Naive thymus-derived CD4-positive, alpha-beta T cell (primary cell): ENCODE measurements around the gene EPS8L2. TPM values are rescaled to one million over a fixed set of nuclear protein-coding genes. Genes with fewer than 3 reads are reported as not detected.
A peak's percentile ranks its signal among the peaks of the same experiment; 100 is the strongest.

Experiments
- ATAC-seq: fragments of 150-1000 bp; cut with Tn5 transposase; 2 replicates; pipeline ENCODE4 v1.10.0; 2021; ENCODE audit warnings: mild to moderate bottlenecking, moderate library complexity
- CTCF ChIA-PET: fragments of 350-600 bp; sonication (Branson Sonifier 250); formaldehyde crosslinking; loops from one replicate; lab custom pipeline; 2021; ENCODE audit warnings: antibody characterized with exemption; lab: Charles Lee
- POLR2A ChIA-PET: fragments of 350-600 bp; sonication (Branson Sonifier 250); formaldehyde crosslinking; loops from one replicate; lab custom pipeline; 2021; ENCODE audit warnings: antibody characterized with exemption, inconsistent platforms; lab: Charles Lee
- DNase-seq, 9 donors: peaks; one replicate each; pipeline versions ENCODE4 v3.0.0 to v3.0.0-alpha.2; 2020 to 2022; ENCODE audit warnings: mixed read lengths in 1 of 9
- H3K27ac ChIP-seq: one replicate; pipeline ENCODE4 v1.7.0; 2013; ENCODE audit warnings: mild to moderate bottlenecking, low read depth, low read length, moderate library complexity
- H3K27me3 ChIP-seq, 2 donors: one replicate each; pipeline ENCODE4 v1.7.0; 2013; ENCODE audit warnings: low read length in 2 of 2, mild to moderate bottlenecking in 2 of 2, moderate library complexity in 2 of 2; ENCODE audit not compliant: control insufficient read depth in 2 of 2, insufficient read depth in 2 of 2
- H3K36me3 ChIP-seq, 3 experiments: 1 replicate in 2 of 3; 2 replicates in 1 of 3; pipeline ENCODE4 v1.7.0; 2013; ENCODE audit warnings: low read length in 3 of 3, mild to moderate bottlenecking in 3 of 3, moderate library complexity in 1 of 3; ENCODE audit not compliant: insufficient read depth in 3 of 3, control insufficient read depth in 2 of 3
- H3K4me1 ChIP-seq, 2 donors: one replicate each; pipeline ENCODE4 v1.7.0; 2013; ENCODE audit warnings: low read length in 2 of 2, mild to moderate bottlenecking in 2 of 2, moderate library complexity in 1 of 2; ENCODE audit not compliant: control insufficient read depth in 2 of 2, insufficient read depth in 2 of 2
- H3K4me3 ChIP-seq: 2 replicates; pipeline ENCODE4 v1.7.0; 2013; ENCODE audit warnings: mild to moderate bottlenecking, low read length
- H3K9me3 ChIP-seq, 3 experiments: 1 replicate in 2 of 3; 2 replicates in 1 of 3; pipeline ENCODE4 v1.7.0; 2013; ENCODE audit warnings: low read length in 3 of 3; ENCODE audit not compliant: control insufficient read depth in 2 of 3
- H3K27ac Mint-ChIP-seq, 9 donors: one replicate each; pipeline ENCODE4 v1.8.0; 2020 to 2022; ENCODE audit warnings: mixed read lengths in 9 of 9, mild to moderate bottlenecking in 8 of 9, moderate library complexity in 5 of 9, inconsistent platforms in 2 of 9
- H3K27me3 Mint-ChIP-seq, 5 donors: one replicate each; pipeline ENCODE4 v1.8.0; 2021 to 2022; ENCODE audit warnings: mixed read lengths in 5 of 5, mild to moderate bottlenecking in 1 of 5
- H3K36me3 Mint-ChIP-seq, 5 donors: one replicate each; pipeline ENCODE4 v1.8.0; 2020 to 2022; ENCODE audit warnings: mixed read lengths in 5 of 5, mild to moderate bottlenecking in 3 of 5, inconsistent platforms in 1 of 5
- H3K4me1 Mint-ChIP-seq, 7 donors: one replicate each; pipeline ENCODE4 v1.8.0; 2020 to 2022; ENCODE audit warnings: mixed read lengths in 7 of 7, mild to moderate bottlenecking in 3 of 7, inconsistent platforms in 1 of 7
- H3K4me3 Mint-ChIP-seq, 10 donors: one replicate each; pipeline ENCODE4 v1.8.0; 2020 to 2022; ENCODE audit warnings: mild to moderate bottlenecking in 10 of 10, mixed read lengths in 10 of 10, moderate library complexity in 6 of 10, inconsistent platforms in 2 of 10
- H3K9me3 Mint-ChIP-seq, 11 donors: one replicate each; pipeline ENCODE4 v1.8.0; 2020 to 2022; ENCODE audit warnings: mixed read lengths in 11 of 11, mild to moderate bottlenecking in 4 of 11, inconsistent platforms in 1 of 11, moderate library complexity in 1 of 11
- intact Hi-C, 2 donors: fragments of 100-400 bp; cut with micrococcal nuclease; formaldehyde crosslinking; loops; one replicate each; pipeline ENCODE4 v1.15.1; 2023
- polyA plus RNA-seq, 2 donors: library from polyadenylated mRNA; unstranded; fragments of 300-500 nt; fragmentation: Illumina TruSeq; gene quantifications; one replicate each; pipeline ENCODE4 v1.2.3, GENCODE V29; 2021
- total RNA-seq, 6 experiments: library from RNA in 5 of 6; stranded (reverse) in 5 of 6; gene quantifications; 1 replicate in 5 of 6; 2 replicates in 1 of 6; pipeline ENCODE4 v1.2.3 and lab custom pipeline; 2021 to 2026

EPS8L2 gene
- total and polyA plus RNA-seq, 7 experiments from 2014 or later = 4.5 to 16.6 (median 7.4) TPM

DNA sequence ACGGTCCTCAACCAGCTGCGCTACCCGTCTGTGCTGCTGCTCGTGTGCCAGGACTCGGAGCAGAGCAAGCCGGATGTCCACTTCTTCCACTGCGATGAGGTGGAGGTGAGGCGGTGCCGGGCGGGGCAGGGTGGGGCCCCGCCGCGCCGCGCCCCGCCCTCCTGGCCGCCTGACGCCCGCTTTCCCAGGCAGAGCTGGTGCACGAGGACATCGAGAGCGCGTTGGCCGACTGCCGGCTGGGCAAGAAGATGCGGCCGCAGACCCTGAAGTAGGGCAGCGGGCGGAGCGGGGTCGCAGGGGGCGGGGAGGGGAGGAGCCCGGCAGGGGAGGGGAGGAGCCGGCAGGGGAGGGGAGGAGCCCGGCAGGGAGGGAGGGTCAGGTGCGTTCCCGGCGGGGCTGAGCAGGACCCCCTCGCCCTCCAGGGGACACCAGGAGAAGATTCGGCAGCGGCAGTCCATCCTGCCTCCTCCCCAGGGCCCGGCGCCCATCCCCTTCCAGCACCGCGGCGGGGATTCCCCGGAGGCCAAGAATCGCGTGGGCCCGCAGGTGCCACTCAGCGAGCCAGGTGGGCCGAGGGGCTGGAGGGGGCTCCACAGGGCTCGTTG, 14.7 kb downstream of the EPS8L2 start:
- peak overlapping the region in 5 of 10 donors; percentile 29 to 79 (median 52) for H3K4me3 Mint-ChIP-seq
- H3K27ac Mint-ChIP-seq = no peak overlapping the region
- ATAC-seq (peak; percentile 78), DNase-seq (peak in 3 of 9 donors; percentile 33 to 64 (median 42))
- peaks cover 8 to 21% of the 10 kb centered on the region in 2 donors for H3K4me1 ChIP-seq
- ChIA-PET CTCF (interaction anchor here (1.0 to 4.3 kb wide), 6 partner anchors 29 to 166 kb away, joined by 3 to 41 read pairs (median 5); no protein-coding TSS in a partner anchor), POLR2A (interaction anchor here (0.5 to 7.7 kb wide), 7 partner anchors 15 to 165 kb away, joined by 3 to 68 read pairs (median 3); partner anchors contain the start of genes DEAF1, LMNTD2, TALDO1 and TMEM80)
- peaks cover 6 to 15% (median 10%) of the 10 kb centered on the region in 7 donors for H3K4me1 Mint-ChIP-seq
- no peaks in the 10 kb centered on the region for H3K27me3 ChIP-seq
- H3K9me3 ChIP-seq = no peaks in the 10 kb centered on the region
- H3K27me3 Mint-ChIP-seq = peaks cover 0 to 43% (median 23%) of the 10 kb centered on the region in 5 donors
- peaks cover 0 to 5% (median 0%) of the 10 kb centered on the region in 11 donors for H3K9me3 Mint-ChIP-seq
- no peaks in the 10 kb centered on the region for H3K36me3 Mint-ChIP-seq
- intact Hi-C loops = loop anchor here (5.0 to 10.0 kb wide), 3 partner anchors 183 to 313 kb away; partner anchors contain the start of genes HRAS (in 1 of the 2), LRRC56 (in 1 of the 2) and PTDSS2 (in 1 of the 2)
- H3K4me3 ChIP-seq = no peak overlapping the region
- H3K36me3 ChIP-seq = no peaks in the 10 kb centered on the region
- H3K27ac ChIP-seq = no peak overlapping the region

DNA sequence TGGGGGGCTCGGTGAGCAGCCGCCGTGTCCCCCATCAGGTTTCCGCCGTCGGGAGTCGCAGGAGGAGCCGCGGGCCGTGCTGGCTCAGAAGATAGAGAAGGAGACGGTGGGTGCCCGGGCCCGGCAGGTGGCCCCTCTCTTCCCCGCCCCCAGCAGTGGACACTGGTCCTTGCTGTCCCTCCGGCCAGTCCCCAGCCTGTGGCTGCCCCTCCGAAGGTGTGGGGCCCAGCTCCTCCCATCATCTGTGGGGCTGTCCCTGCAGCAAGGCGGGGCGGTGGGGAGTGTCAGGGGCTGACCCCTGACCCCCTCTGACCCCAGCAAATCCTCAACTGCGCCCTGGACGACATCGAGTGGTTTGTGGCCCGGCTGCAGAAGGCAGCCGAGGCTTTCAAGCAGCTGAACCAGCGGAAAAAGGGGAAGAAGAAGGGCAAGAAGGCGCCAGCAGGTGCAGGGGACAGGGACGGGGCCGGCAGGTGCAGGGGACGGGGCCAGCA, 15.3 kb downstream of the EPS8L2 start:
- Mint-ChIP-seq H3K27ac (peak overlapping the region in 1 of 9 donors; percentile 54), H3K4me3 (peak overlapping the region in 8 of 10 donors; percentile 36 to 79 (median 62)), H3K27me3 (peaks cover 0 to 41% (median 22%) of the 10 kb centered on the region in 5 donors), H3K4me1 (peaks cover 6 to 15% (median 10%) of the 10 kb centered on the region in 7 donors), H3K36me3 (no peaks in the 10 kb centered on the region), H3K9me3 (peaks cover 0 to 4% (median 0%) of the 10 kb centered on the region in 11 donors)
- ATAC-seq (no peak), DNase-seq (no peak)
- Histone ChIP-seq H3K4me1 (peaks cover 8 to 21% of the 10 kb centered on the region in 2 donors), H3K4me3 (no peak overlapping the region), H3K36me3 (no peaks in the 10 kb centered on the region), H3K27ac (no peak overlapping the region), H3K9me3 (no peaks in the 10 kb centered on the region), H3K27me3 (no peaks in the 10 kb centered on the region)
- intact Hi-C loops = loop anchor here (5.0 to 10.0 kb wide), 3 partner anchors 184 to 314 kb away; partner anchors contain the start of genes HRAS (in 1 of the 2), LRRC56 (in 1 of the 2) and PTDSS2 (in 1 of the 2)
- ChIA-PET POLR2A (interaction anchor here (0.8 to 7.7 kb wide), 10 partner anchors 16 to 185 kb away, joined by 3 to 68 read pairs (median 3); partner anchors contain the start of genes DEAF1, LMNTD2, TALDO1 and TMEM80), CTCF (interaction anchor here (1.0 to 4.3 kb wide), 7 partner anchors 30 to 166 kb away, joined by 3 to 41 read pairs (median 5); no protein-coding TSS in a partner anchor)

DNA sequence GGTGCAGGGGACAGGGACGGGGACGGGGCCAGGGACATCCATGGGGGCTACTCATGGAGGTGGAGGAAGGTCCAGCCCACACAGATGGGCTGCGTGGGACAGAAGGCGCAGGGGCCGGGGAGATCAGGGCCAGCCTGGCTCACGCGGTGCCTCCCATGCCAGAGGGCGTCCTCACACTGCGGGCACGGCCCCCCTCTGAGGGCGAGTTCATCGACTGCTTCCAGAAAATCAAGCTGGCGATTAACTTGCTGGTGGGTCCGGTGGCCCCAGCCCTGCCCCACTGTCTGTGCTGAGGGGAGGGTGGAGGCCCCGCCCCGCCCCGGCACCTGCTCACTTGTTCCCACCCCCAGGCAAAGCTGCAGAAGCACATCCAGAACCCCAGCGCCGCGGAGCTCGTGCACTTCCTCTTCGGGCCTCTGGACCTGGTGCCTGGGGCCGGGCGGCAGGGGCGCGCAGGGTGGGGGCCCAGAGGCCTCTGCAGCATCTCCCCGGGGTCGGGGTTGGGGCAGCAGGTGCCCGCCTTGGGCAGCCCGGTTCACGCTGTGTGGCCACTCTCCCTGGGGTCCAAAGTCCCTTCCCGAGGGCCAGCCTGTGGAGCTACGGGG, 15.8 kb downstream of the EPS8L2 start:
- peaks cover 9 to 25% of the 10 kb centered on the region in 2 donors for H3K4me1 ChIP-seq
- Mint-ChIP-seq H3K4me3 (peak overlapping the region in 8 of 10 donors; percentile 19 to 79 (median 54)), H3K27me3 (peaks cover 0 to 38% (median 19%) of the 10 kb centered on the region in 5 donors), H3K9me3 (peaks cover 0 to 2% (median 0%) of the 10 kb centered on the region in 11 donors), H3K4me1 (peaks cover 6 to 16% (median 13%) of the 10 kb centered on the region in 7 donors), H3K36me3 (no peaks in the 10 kb centered on the region), H3K27ac (peak overlapping the region in 1 of 9 donors; percentile 54)
- no peaks in the 10 kb centered on the region for H3K27me3 ChIP-seq
- DNase-seq = peak in 7 of 9 donors; percentile 38 to 63 (median 53)
- ChIA-PET CTCF (interaction anchor here (1.0 to 4.3 kb wide), 6 partner anchors 31 to 167 kb away, joined by 3 to 41 read pairs (median 7); no protein-coding TSS in a partner anchor), POLR2A (interaction anchor here (0.6 to 7.7 kb wide), 10 partner anchors 22 to 274 kb away, joined by 3 to 68 read pairs (median 4); partner anchors contain the start of genes DEAF1, LMNTD2, TALDO1 and TMEM80)
- intact Hi-C loops = loop anchor here (1.0 to 10.0 kb wide), 5 partner anchors 167 to 315 kb away; partner anchors contain the start of genes HRAS (in 1 of the 2), LRRC56 (in 1 of the 2), PTDSS2 (in 1 of the 2) and RNH1 (in 1 of the 2)
- H3K36me3 ChIP-seq = no peaks in the 10 kb centered on the region
- ATAC-seq = peak; percentile 66
- H3K9me3 ChIP-seq = no peaks in the 10 kb centered on the region
- H3K27ac ChIP-seq = no peak overlapping the region
- no peak overlapping the region for H3K4me3 ChIP-seq

- ChIA-PET CTCF (interaction anchor here (1.3 to 4.3 kb wide), 4 partner anchors 31 to 167 kb away, joined by 5 to 41 read pairs (median 10); no protein-coding TSS in a partner anchor), POLR2A (interaction anchor here (0.6 to 7.7 kb wide), 9 partner anchors 23 to 275 kb away, joined by 3 to 68 read pairs (median 4); partner anchors contain the start of genes DEAF1, LMNTD2 and TMEM80)
- Mint-ChIP-seq H3K36me3 (no peaks in the 10 kb centered on the region), H3K4me3 (peak overlapping the region in 6 of 10 donors; percentile 17 to 79 (median 51)), H3K4me1 (peaks cover 6 to 19% (median 15%) of the 10 kb centered on the region in 7 donors), H3K27ac (no peak overlapping the region), H3K27me3 (peaks cover 0 to 35% (median 19%) of the 10 kb centered on the region in 5 donors), H3K9me3 (peaks cover 0 to 2% (median 0%) of the 10 kb centered on the region in 11 donors)
- Histone ChIP-seq H3K36me3 (no peaks in the 10 kb centered on the region), H3K4me3 (no peak overlapping the region), H3K9me3 (no peaks in the 10 kb centered on the region), H3K4me1 (peaks cover 13 to 28% of the 10 kb centered on the region in 2 donors), H3K27me3 (no peaks in the 10 kb centered on the region), H3K27ac (no peak overlapping the region)
- intact Hi-C loops = loop anchor here (1.0 to 10.0 kb wide), 5 partner anchors 168 to 315 kb away; partner anchors contain the start of genes HRAS (in 1 of the 2), LRRC56 (in 1 of the 2), PTDSS2 (in 1 of the 2) and RNH1 (in 1 of the 2)
- ATAC-seq (no peak), DNase-seq (no peak)
These were observed 16.3 kb downstream of the EPS8L2 start for GRCh38 chr11:722346-722811.

- ChIA-PET CTCF (interaction anchor here (0.6 to 4.3 kb wide), 7 partner anchors 17 to 176 kb away, joined by 3 to 41 read pairs (median 8); partner anchors contain the start of gene TMEM80), POLR2A (interaction anchor here (0.9 to 7.7 kb wide), 6 partner anchors 28 to 188 kb away, joined by 3 to 68 read pairs (median 6); partner anchors contain the start of genes DEAF1, HRAS, LMNTD2 and TMEM80)
- H3K4me3 Mint-ChIP-seq = peak overlapping the region; percentile 39 to 87 (median 80)
- H3K36me3 Mint-ChIP-seq = no peaks in the 10 kb centered on the region
- DNase-seq (peak in 7 of 9 donors; percentile 52 to 67 (median 60)), ATAC-seq (no peak)
- intact Hi-C loops = loop anchor here (1.0 to 10.0 kb wide), 10 partner anchors 28 to 316 kb away; partner anchors contain the start of genes DEAF1 (in 2 of the 2), HRAS (in 2 of the 2), TMEM80 (in 2 of the 2) and LRRC56 (in 1 of the 2)
- H3K27ac Mint-ChIP-seq = peak overlapping the region in 7 of 9 donors; percentile 38 to 95 (median 64)
- Histone ChIP-seq H3K27ac (no peak overlapping the region), H3K4me1 (peaks cover 19 to 37% of the 10 kb centered on the region in 2 donors), H3K36me3 (no peaks in the 10 kb centered on the region), H3K27me3 (no peaks in the 10 kb centered on the region), H3K4me3 (peak overlapping the region; percentile 18), H3K9me3 (no peaks in the 10 kb centered on the region)
- peaks cover 0 to 2% (median 0%) of the 10 kb centered on the region in 11 donors for H3K9me3 Mint-ChIP-seq
- peaks cover 0 to 29% (median 19%) of the 10 kb centered on the region in 5 donors for H3K27me3 Mint-ChIP-seq
- H3K4me1 Mint-ChIP-seq = peaks cover 6 to 19% (median 15%) of the 10 kb centered on the region in 7 donors
These were observed 17.3 kb downstream of the EPS8L2 start for GRCh38 chr11:723120-723883.
